Hepatocyte (in vitro differentiated cells): ENCODE data around the gene STPG2. TPM values are rescaled to one million over a fixed set of nuclear protein-coding genes. Genes with fewer than 3 reads are reported as not detected.

Experiments
- DNase-seq: peaks from one replicate; pipeline ENCODE4 v3.0.0-alpha.2; 2016; ENCODE audit warnings: low spot score
- H2AFZ ChIP-seq: fragments of 200-600 bp; sonication (generic); 2 replicates; pipeline ENCODE4 v1.6.0; 2016; ENCODE audit warnings: antibody characterized with exemption, mild to moderate bottlenecking
- H3K27ac ChIP-seq: fragments of 200-600 bp; sonication (generic); 2 replicates; pipeline ENCODE4 v1.5.1; 2016; ENCODE audit warnings: mild to moderate bottlenecking
- H3K27me3 ChIP-seq: fragments of 200-600 bp; sonication (generic); 2 replicates; pipeline ENCODE4 v1.6.1; 2016
- H3K36me3 ChIP-seq: fragments of 200-600 bp; sonication (generic); replicated peaks from 2 replicates; pipeline ENCODE4 v1.5.1; 2016; ENCODE audit warnings: low read depth; ENCODE audit not compliant: insufficient read depth
- H3K4me1 ChIP-seq: fragments of 200-600 bp; sonication (generic); 2 replicates; pipeline ENCODE4 v1.5.1; 2016; ENCODE audit warnings: mild to moderate bottlenecking, moderate library complexity; ENCODE audit not compliant: insufficient read depth
- H3K4me2 ChIP-seq: fragments of 200-600 bp; sonication (generic); 2 replicates; pipeline ENCODE4 v1.6.0; 2016
- H3K4me3 ChIP-seq: fragments of 200-600 bp; sonication (generic); 2 replicates; pipeline ENCODE4 v1.5.1; 2016; ENCODE audit warnings: mild to moderate bottlenecking
- H3K79me2 ChIP-seq: fragments of 200-600 bp; sonication (generic); 2 replicates; pipeline ENCODE4 v1.6.0; 2017; ENCODE audit warnings: mild to moderate bottlenecking
- H3K9me2 ChIP-seq: fragments of 200-600 bp; sonication (generic); replicated peaks from 2 replicates; pipeline ENCODE4 v1.6.0; 2017; ENCODE audit warnings: mild to moderate bottlenecking; ENCODE audit not compliant: insufficient read depth
- H3K9me3 ChIP-seq: fragments of 200-600 bp; sonication (generic); 2 replicates; pipeline ENCODE4 v1.5.1; 2016; ENCODE audit warnings: low read depth, mild to moderate bottlenecking
- H4K20me1 ChIP-seq: fragments of 200-600 bp; sonication (generic); 2 replicates; pipeline ENCODE4 v1.6.0; 2016; ENCODE audit warnings: mild to moderate bottlenecking; ENCODE audit not compliant: insufficient read depth, poor library complexity, severe bottlenecking
- CTCF ChIP-seq: fragments of 200-600 bp; sonication (generic); IDR thresholded peaks from 2 replicates; pipeline ENCODE4 v1.5.1; 2016; ENCODE audit warnings: antibody characterized with exemption, mild to moderate bottlenecking; ENCODE audit not compliant: poor library complexity
- EZH2 ChIP-seq: fragments of 200-600 bp; sonication (generic); IDR thresholded peaks from 2 replicates; pipeline ENCODE4 v1.6.1; 2016; ENCODE audit warnings: antibody characterized with exemption, mild to moderate bottlenecking, borderline replicate concordance
- EZH2phosphoT487 ChIP-seq: fragments of 200-600 bp; sonication (generic); IDR thresholded peaks from one replicate; pipeline ENCODE4 v1.6.1; 2018; ENCODE audit warnings: antibody characterized with exemption, mild to moderate bottlenecking, low read depth, moderate library complexity; ENCODE audit not compliant: unreplicated experiment, severe bottlenecking
- WGBS: methylation state at CpG from one replicate; pipeline ENCODE4 v1.1.6; 2016; ENCODE audit warnings: low lambda C conversion rate; ENCODE audit errors: missing lambda C conversion rate; 5-methylcytosine and 5-hydroxymethylcytosine counted together
- polyA plus RNA-seq: library from polyadenylated mRNA; unstranded; fragments of >200 nt; fragmentation: Nextera tagmentation; extraction: Ambion mirVana; gene quantifications from 2 replicates; pipeline ENCODE4 v1.2.1, GENCODE V29; 2016
- total RNA-seq: library from RNA; depleted of rRNA; stranded (reverse); fragments of >200 nt; gene quantifications from 2 replicates; pipeline ENCODE4 v1.2.3, GENCODE V29; 2014

STPG2 gene
- total and polyA plus RNA-seq, 2 experiments from 2014 or later = 0.17 to 0.98 TPM

DNA sequence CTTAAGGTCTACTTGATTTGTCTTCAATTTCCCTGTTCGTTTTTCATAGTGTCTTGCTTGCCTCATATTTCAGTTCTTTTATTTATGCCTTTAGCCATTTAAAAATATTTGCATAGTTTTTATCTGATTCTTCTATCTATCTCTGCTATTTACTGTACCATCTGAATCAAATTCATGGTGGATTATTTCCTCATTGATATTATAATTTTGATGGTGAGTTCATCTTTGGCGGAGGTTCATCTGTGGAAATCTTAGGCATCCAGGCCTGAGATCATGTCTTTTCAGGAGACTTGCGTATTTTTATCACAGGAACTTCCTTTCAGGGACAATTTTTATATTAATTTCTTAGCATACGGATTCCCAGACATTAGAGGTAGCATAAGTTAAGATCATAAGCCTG lies 275.2 kb downstream of the STPG2 start:
- Histone ChIP-seq H3K36me3 (no peaks in the 10 kb centered on the region), H3K4me2 (no peak overlapping the region), H3K4me3 (no peak overlapping the region), H4K20me1 (no peaks in the 10 kb centered on the region), H3K9me2 (no peaks in the 10 kb centered on the region), H3K27me3 (no peaks in the 10 kb centered on the region), H3K27ac (no peak overlapping the region), H3K9me3 (no peaks in the 10 kb centered on the region), H3K4me1 (no peaks in the 10 kb centered on the region), H2AFZ (no peak overlapping the region), H3K79me2 (no peaks in the 10 kb centered on the region)
- no peak for DNase-seq
- TF ChIP-seq EZH2phosphoT487 (no peak), CTCF (no peak), EZH2 (no peak)
- 78% methylated on average over 4 of the region's 4 CpGs for WGBS

DNA sequence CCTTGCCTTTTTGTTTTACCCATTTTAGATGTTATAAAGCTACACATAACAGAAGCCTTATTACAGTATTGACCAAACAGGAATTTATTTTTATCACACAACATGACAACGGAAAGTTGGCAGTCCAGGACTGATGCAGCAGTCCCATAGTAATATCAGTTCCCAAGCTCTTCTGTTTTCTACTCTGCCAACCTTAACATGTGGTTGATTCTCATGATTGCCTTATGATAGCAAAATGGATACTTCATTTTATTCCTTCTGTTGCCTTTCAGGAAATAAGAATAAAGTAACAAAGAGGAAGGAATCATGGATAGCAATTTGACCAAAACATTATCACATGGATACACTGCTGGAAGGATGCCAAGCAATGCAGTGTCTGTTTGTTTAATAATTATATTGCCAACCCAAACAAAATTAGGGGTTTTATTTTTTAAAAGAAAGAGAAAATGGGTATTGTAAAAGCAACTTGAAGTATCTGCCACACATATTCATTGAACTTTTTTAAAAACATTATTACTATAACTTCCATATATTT lies 275.7 kb downstream of the STPG2 start:
- no peak overlapping the region for H3K4me3 ChIP-seq
- H3K9me3 ChIP-seq = no peaks in the 10 kb centered on the region
- no peak for DNase-seq
- no peaks in the 10 kb centered on the region for H3K36me3 ChIP-seq
- H4K20me1 ChIP-seq = no peaks in the 10 kb centered on the region
- no peaks in the 10 kb centered on the region for H3K79me2 ChIP-seq
- no peak for TF ChIP-seq EZH2
- TF ChIP-seq CTCF = no peak
- no peak for TF ChIP-seq EZH2phosphoT487
- no peaks in the 10 kb centered on the region for H3K9me2 ChIP-seq
- no peak overlapping the region for H2AFZ ChIP-seq
- H3K4me1 ChIP-seq = no peaks in the 10 kb centered on the region
- H3K27me3 ChIP-seq = no peaks in the 10 kb centered on the region
- WGBS = 83% methylated on average over 1 of the region's 1 CpG
- no peak overlapping the region for H3K4me2 ChIP-seq
- no peak overlapping the region for H3K27ac ChIP-seq

- H3K36me3 ChIP-seq = no peaks in the 10 kb centered on the region
- DNase-seq = no peak
- H3K4me3 ChIP-seq = no peak overlapping the region
- H3K4me2 ChIP-seq = no peak overlapping the region
- H3K27ac ChIP-seq = no peak overlapping the region
- H4K20me1 ChIP-seq = no peaks in the 10 kb centered on the region
- no peak overlapping the region for H2AFZ ChIP-seq
- H3K27me3 ChIP-seq = no peaks in the 10 kb centered on the region
- H3K4me1 ChIP-seq = no peaks in the 10 kb centered on the region
- TF ChIP-seq EZH2phosphoT487 (no peak), EZH2 (no peak), CTCF (no peak)
- no peaks in the 10 kb centered on the region for H3K79me2 ChIP-seq
- H3K9me3 ChIP-seq = no peaks in the 10 kb centered on the region
- H3K9me2 ChIP-seq = no peaks in the 10 kb centered on the region
Measured at GRCh38 chr4:97866821-97867556, 276.3 kb downstream of the STPG2 start.
